HG02571 (cell line): ENCODE measurements around the gene NLGN1.

Experiments used
- ATAC-seq: cut with Tn5 transposase; IDR thresholded peaks from one replicate; pipeline ENCODE4 v1.9.1; 2021; ENCODE audit warnings: mild to moderate bottlenecking, moderate library complexity; ENCODE audit not compliant: unreplicated experiment

Gene NLGN1

GRCh38 chr3:174315225-174315624 is 917.7 kb downstream of the NLGN1 start:
- ATAC-seq: no peak

GRCh38 chr3:174317005-174317404 is 919.5 kb downstream of the NLGN1 start:
- ATAC-seq: no peak

GRCh38 chr3:174318181-174318580 is 920.6 kb downstream of the NLGN1 start:
- ATAC-seq: no peak

GRCh38 chr3:174321548-174321947 is 924.0 kb downstream of the NLGN1 start:
- ATAC-seq: no peak

GRCh38 chr3:174322789-174323188 is 925.2 kb downstream of the NLGN1 start:
- ATAC-seq: no peak

GRCh38 chr3:174325171-174325570 is 927.6 kb downstream of the NLGN1 start:
- no peak for ATAC-seq

GRCh38 chr3:174325834-174326700 is 928.5 kb downstream of the NLGN1 start:
- ATAC-seq: no peak

- no peak for ATAC-seq
These were observed 931.8 kb downstream of the NLGN1 start for GRCh38 chr3:174329321-174329720.

- no peak for ATAC-seq
These were observed 932.8 kb downstream of the NLGN1 start for GRCh38 chr3:174330303-174330702.

GRCh38 chr3:174331095-174331800 is 933.7 kb downstream of the NLGN1 start:
- ATAC-seq: no peak

GRCh38 chr3:174332391-174332790 is 934.8 kb downstream of the NLGN1 start:
- ATAC-seq: no peak

- ATAC-seq: no peak
These were observed 936.1 kb downstream of the NLGN1 start for GRCh38 chr3:174333640-174334039.

GRCh38 chr3:174334111-174334510 is 936.6 kb downstream of the NLGN1 start:
- ATAC-seq: no peak

GRCh38 chr3:174335324-174335723 is 937.8 kb downstream of the NLGN1 start:
- ATAC-seq: no peak

- no peak for ATAC-seq
These were observed 938.4 kb downstream of the NLGN1 start for GRCh38 chr3:174335910-174336309.
